Measurements from ENCODE around the gene UBR2.

The UBR2 gene

GRCh38 chr6:42562788-42563405 is 932 bp upstream of the UBR2 start:
- H4K91ac ChIP-seq (ENCODE audit: low read depth, low read length, poor library complexity) = no peak overlapping the region
- H2BK5ac ChIP-seq (ENCODE audit: low read length) = no peak overlapping the region
- no peak overlapping the region for H2BK120ac ChIP-seq (ENCODE audit: low read depth, low read length)
- H3K79me1 ChIP-seq (ENCODE audit: low read depth, low read length) = peaks cover 5% of the 10 kb centered on the region
- H3K18ac ChIP-seq (ENCODE audit: low read length) = no peak overlapping the region
- no peak overlapping the region for H2BK15ac ChIP-seq (ENCODE audit: low read length)
- H2AK5ac ChIP-seq (ENCODE audit: low read depth, low read length) = no peak overlapping the region
- H3K23ac ChIP-seq (ENCODE audit: low read depth, low read length, poor library complexity) = no peak overlapping the region
- H4K8ac ChIP-seq (ENCODE audit: low read depth, low read length) = no peak overlapping the region
- no peak overlapping the region for H3K9ac ChIP-seq (ENCODE audit: low read depth, low read length, poor library complexity)
- H3K27ac ChIP-seq (replicated peaks; ENCODE audit: low read length) = no peak overlapping the region
- no peak overlapping the region for H2BK12ac ChIP-seq (ENCODE audit: low read length)
- H3K4me1 ChIP-seq (ENCODE audit: control insufficient read depth in 2 of 2, insufficient read depth in 1 of 2, low read depth in 1 of 2, low read length in 2 of 2) = peaks cover 0 to 4% of the 10 kb centered on the region in 2 donors
- H3K27me3 ChIP-seq (ENCODE audit: control insufficient read depth in 3 of 3, insufficient read depth in 3 of 3, low read depth in 1 of 3, low read length in 3 of 3) = no peaks in the 10 kb centered on the region
- H3K9me3 ChIP-seq (replicated peaks in 1 of 2; ENCODE audit: control insufficient read depth in 2 of 2, insufficient read depth in 1 of 2, low read depth in 1 of 2, low read length in 2 of 2) = no peaks in the 10 kb centered on the region
- peak overlapping the region; percentile 89 for H2AFZ ChIP-seq (ENCODE audit: low read length)
- no CpG with 5 or more reads among the region's 6 CpGs for WGBS, 2 donors (ENCODE audit: extremely low coverage in 2 of 2, insufficient read length in 2 of 2, insufficient replicate concordance in 1 of 2)
- H3K36me3 ChIP-seq (replicated peaks in 1 of 2; ENCODE audit: control insufficient read depth in 2 of 2, insufficient read depth in 2 of 2, low read length in 2 of 2) = peaks cover 0 to 12% of the 10 kb centered on the region in 2 donors
- H3K4me2 ChIP-seq (ENCODE audit: insufficient read depth, low read length, poor library complexity, severe bottlenecking) = no peak overlapping the region
- no peak for DNase-seq (ENCODE audit: low spot score)
- H3K4ac ChIP-seq (ENCODE audit: low read length) = no peak overlapping the region
- H3K4me3 ChIP-seq (ENCODE audit: low read length in 2 of 2) = no peak overlapping the region
- H3K14ac ChIP-seq (ENCODE audit: low read length) = no peak overlapping the region

- Histone ChIP-seq H3K4me3 (ENCODE audit: low read length in 2 of 2) (peak overlapping the region; percentile 77 to 91), H3K4ac (ENCODE audit: low read length) (no peak overlapping the region), H3K14ac (ENCODE audit: low read length) (peak overlapping the region; percentile 84), H2BK12ac (ENCODE audit: low read length) (no peak overlapping the region), H3K9ac (ENCODE audit: low read depth, low read length, poor library complexity) (peak overlapping the region; percentile 97), H3K9me3 (replicated peaks in 1 of 2; ENCODE audit: control insufficient read depth in 2 of 2, insufficient read depth in 1 of 2, low read depth in 1 of 2, low read length in 2 of 2) (no peaks in the 10 kb centered on the region), H4K8ac (ENCODE audit: low read depth, low read length) (no peak overlapping the region), H3K27ac (replicated peaks; ENCODE audit: low read length) (peak overlapping the region; percentile 81), H3K79me1 (ENCODE audit: low read depth, low read length) (peaks cover 5% of the 10 kb centered on the region), H2BK15ac (ENCODE audit: low read length) (no peak overlapping the region), H3K23ac (ENCODE audit: low read depth, low read length, poor library complexity) (peak overlapping the region; percentile 21), H4K91ac (ENCODE audit: low read depth, low read length, poor library complexity) (no peak overlapping the region), H2AK5ac (ENCODE audit: low read depth, low read length) (peak overlapping the region; percentile 86), H3K4me2 (ENCODE audit: insufficient read depth, low read length, poor library complexity, severe bottlenecking) (peak overlapping the region; percentile 82), H3K18ac (ENCODE audit: low read length) (peak overlapping the region; percentile 90), H2BK120ac (ENCODE audit: low read depth, low read length) (peak overlapping the region; percentile 61), H2AFZ (ENCODE audit: low read length) (peak overlapping the region; percentile 91), H3K36me3 (replicated peaks in 1 of 2; ENCODE audit: control insufficient read depth in 2 of 2, insufficient read depth in 2 of 2, low read length in 2 of 2) (peaks cover 0 to 12% of the 10 kb centered on the region in 2 donors), H2BK5ac (ENCODE audit: low read length) (peak overlapping the region; percentile 94), H3K4me1 (ENCODE audit: control insufficient read depth in 2 of 2, insufficient read depth in 1 of 2, low read depth in 1 of 2, low read length in 2 of 2) (peaks cover 0 to 4% of the 10 kb centered on the region in 2 donors), H3K27me3 (ENCODE audit: control insufficient read depth in 3 of 3, insufficient read depth in 3 of 3, low read depth in 1 of 3, low read length in 3 of 3) (no peaks in the 10 kb centered on the region)
- no peak for DNase-seq (ENCODE audit: low spot score)
- no CpG with 5 or more reads among the region's 11 CpGs for WGBS, 2 donors (ENCODE audit: extremely low coverage in 2 of 2, insufficient read length in 2 of 2, insufficient replicate concordance in 1 of 2)
These were observed 637 bp downstream of the UBR2 start for GRCh38 chr6:42564506-42564825.

DNA sequence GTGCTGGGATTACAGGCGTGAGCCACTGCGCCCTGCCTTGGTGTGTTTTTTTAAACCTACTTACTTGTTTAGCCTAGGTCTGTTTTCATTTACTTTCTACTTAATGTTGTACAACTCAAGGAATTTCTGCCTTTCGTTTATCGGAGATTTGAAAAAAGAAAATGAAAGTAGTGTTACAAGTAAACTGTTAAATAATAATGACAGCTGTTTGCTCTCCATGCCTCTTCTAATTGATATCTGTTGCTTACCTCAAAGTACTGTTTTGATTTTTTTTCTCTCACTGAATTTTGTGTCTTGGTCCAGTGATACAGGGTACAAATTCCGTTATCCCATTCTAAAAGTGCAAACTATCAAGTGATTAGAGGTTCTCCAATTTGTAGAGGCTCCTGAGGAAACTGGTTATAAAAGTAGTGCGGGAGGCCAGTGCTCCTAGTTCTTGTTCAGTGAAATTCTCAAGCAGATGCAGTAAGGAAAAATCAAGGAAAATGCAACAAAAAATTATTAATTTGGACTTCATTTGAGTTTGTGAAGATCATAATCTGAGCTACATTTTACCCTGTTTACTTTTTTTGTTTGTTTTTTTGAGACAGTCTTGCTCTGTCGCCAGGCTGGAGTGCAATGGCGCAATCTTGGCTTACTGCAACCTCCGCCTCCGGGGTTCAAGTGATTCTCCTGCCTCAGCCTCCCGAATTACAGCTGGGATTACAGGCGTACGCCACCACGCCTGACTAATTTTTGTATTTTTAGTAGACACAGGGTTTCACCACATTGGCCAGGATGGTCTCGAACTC is 2.2 kb downstream of the UBR2 start:
- H3K18ac ChIP-seq (ENCODE audit: low read length) = no peak overlapping the region
- H3K27me3 ChIP-seq (ENCODE audit: control insufficient read depth in 3 of 3, insufficient read depth in 3 of 3, low read depth in 1 of 3, low read length in 3 of 3) = no peaks in the 10 kb centered on the region
- no peak overlapping the region for H4K8ac ChIP-seq (ENCODE audit: low read depth, low read length)
- no peak overlapping the region for H3K4ac ChIP-seq (ENCODE audit: low read length)
- peaks cover 0 to 4% of the 10 kb centered on the region in 2 donors for H3K4me1 ChIP-seq (ENCODE audit: control insufficient read depth in 2 of 2, insufficient read depth in 1 of 2, low read depth in 1 of 2, low read length in 2 of 2)
- no peak overlapping the region for H4K91ac ChIP-seq (ENCODE audit: low read depth, low read length, poor library complexity)
- WGBS, 2 donors (ENCODE audit: extremely low coverage in 2 of 2, insufficient read length in 2 of 2, insufficient replicate concordance in 1 of 2) = no CpG with 5 or more reads among the region's 15 CpGs
- H3K9me3 ChIP-seq (replicated peaks in 1 of 2; ENCODE audit: control insufficient read depth in 2 of 2, insufficient read depth in 1 of 2, low read depth in 1 of 2, low read length in 2 of 2) = no peaks in the 10 kb centered on the region
- no peak overlapping the region for H2BK15ac ChIP-seq (ENCODE audit: low read length)
- peak overlapping the region in 1 of 2 donors; percentile 77 for H3K4me3 ChIP-seq (ENCODE audit: low read length in 2 of 2)
- H2BK5ac ChIP-seq (ENCODE audit: low read length) = no peak overlapping the region
- H2BK12ac ChIP-seq (ENCODE audit: low read length) = no peak overlapping the region
- peaks cover 6% of the 10 kb centered on the region for H3K79me1 ChIP-seq (ENCODE audit: low read depth, low read length)
- no peak overlapping the region for H3K23ac ChIP-seq (ENCODE audit: low read depth, low read length, poor library complexity)
- no peak overlapping the region for H2BK120ac ChIP-seq (ENCODE audit: low read depth, low read length)
- H3K4me2 ChIP-seq (ENCODE audit: insufficient read depth, low read length, poor library complexity, severe bottlenecking) = no peak overlapping the region
- DNase-seq (ENCODE audit: low spot score) = no peak
- H2AK5ac ChIP-seq (ENCODE audit: low read depth, low read length) = no peak overlapping the region
- no peak overlapping the region for H3K14ac ChIP-seq (ENCODE audit: low read length)
- H3K27ac ChIP-seq (replicated peaks; ENCODE audit: low read length) = no peak overlapping the region
- no peak overlapping the region for H3K9ac ChIP-seq (ENCODE audit: low read depth, low read length, poor library complexity)
- no peak overlapping the region for H2AFZ ChIP-seq (ENCODE audit: low read length)
- peaks cover 0 to 12% of the 10 kb centered on the region in 2 donors for H3K36me3 ChIP-seq (replicated peaks in 1 of 2; ENCODE audit: control insufficient read depth in 2 of 2, insufficient read depth in 2 of 2, low read length in 2 of 2)

DNA sequence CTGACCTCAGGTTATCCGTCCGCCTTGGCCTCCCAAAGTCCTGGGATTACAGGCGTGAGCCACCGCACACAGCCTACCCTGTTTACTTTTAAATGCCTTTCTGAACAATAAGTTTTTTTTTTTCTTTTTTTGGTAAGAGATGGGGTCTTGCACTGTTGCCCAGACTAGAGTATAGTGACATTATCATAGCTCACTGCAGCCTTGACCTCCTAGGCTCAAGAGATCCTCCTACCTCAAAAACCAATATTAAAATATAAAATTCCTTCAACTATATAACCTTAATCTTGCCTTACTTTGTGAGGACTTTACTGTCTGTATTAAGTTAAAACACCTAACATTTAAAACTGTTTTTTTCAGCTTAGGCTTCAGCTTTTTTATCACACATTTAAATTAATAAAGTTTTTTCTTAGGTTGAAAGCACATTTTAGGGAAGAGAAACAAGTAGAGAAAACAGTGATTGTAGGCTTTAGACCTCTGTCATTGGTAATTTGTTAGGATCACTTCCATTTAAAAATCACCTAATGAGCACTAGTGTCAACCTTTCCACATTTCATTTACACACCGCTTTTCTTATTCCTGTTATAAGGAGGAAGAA is 2.9 kb downstream of the UBR2 start:
- no peak overlapping the region for H3K4ac ChIP-seq (ENCODE audit: low read length)
- peaks cover 6% of the 10 kb centered on the region for H3K79me1 ChIP-seq (ENCODE audit: low read depth, low read length)

More for the DNA sequence above, 2.9 kb downstream of the UBR2 start:
- Histone ChIP-seq H2AFZ (ENCODE audit: low read length) (no peak overlapping the region), H3K4me2 (ENCODE audit: insufficient read depth, low read length, poor library complexity, severe bottlenecking) (no peak overlapping the region), H2BK120ac (ENCODE audit: low read depth, low read length) (no peak overlapping the region), H3K27ac (replicated peaks; ENCODE audit: low read length) (no peak overlapping the region), H2AK5ac (ENCODE audit: low read depth, low read length) (no peak overlapping the region), H4K8ac (ENCODE audit: low read depth, low read length) (no peak overlapping the region), H3K27me3 (ENCODE audit: control insufficient read depth in 3 of 3, insufficient read depth in 3 of 3, low read depth in 1 of 3, low read length in 3 of 3) (no peaks in the 10 kb centered on the region), H4K91ac (ENCODE audit: low read depth, low read length, poor library complexity) (no peak overlapping the region), H3K4me3 (ENCODE audit: low read length in 2 of 2) (no peak overlapping the region), H3K14ac (ENCODE audit: low read length) (no peak overlapping the region), H3K23ac (ENCODE audit: low read depth, low read length, poor library complexity) (no peak overlapping the region), H2BK5ac (ENCODE audit: low read length) (no peak overlapping the region), H3K18ac (ENCODE audit: low read length) (no peak overlapping the region), H3K9ac (ENCODE audit: low read depth, low read length, poor library complexity) (no peak overlapping the region), H2BK12ac (ENCODE audit: low read length) (no peak overlapping the region), H3K36me3 (replicated peaks in 1 of 2; ENCODE audit: control insufficient read depth in 2 of 2, insufficient read depth in 2 of 2, low read length in 2 of 2) (peaks cover 0 to 12% of the 10 kb centered on the region in 2 donors), H3K9me3 (replicated peaks in 1 of 2; ENCODE audit: control insufficient read depth in 2 of 2, insufficient read depth in 1 of 2, low read depth in 1 of 2, low read length in 2 of 2) (no peaks in the 10 kb centered on the region), H3K4me1 (ENCODE audit: control insufficient read depth in 2 of 2, insufficient read depth in 1 of 2, low read depth in 1 of 2, low read length in 2 of 2) (peaks cover 0 to 4% of the 10 kb centered on the region in 2 donors), H2BK15ac (ENCODE audit: low read length) (no peak overlapping the region)
- no CpG with 5 or more reads among the region's 5 CpGs for WGBS, 2 donors (ENCODE audit: extremely low coverage in 2 of 2, insufficient read length in 2 of 2, insufficient replicate concordance in 1 of 2)
- DNase-seq (ENCODE audit: low spot score) = no peak

Data from neuronal stem cell (in vitro differentiated cells).